ENCODE measurements around the gene TAF7L. TPM values are rescaled to one million over a fixed set of nuclear protein-coding genes. Genes with fewer than 3 reads are reported as not detected.

Gene TAF7L
- polyA plus RNA-seq, 2 of the 4 experiments (the other 2 are of a cell fraction): 0.08 to 0.13 TPM

DNA sequence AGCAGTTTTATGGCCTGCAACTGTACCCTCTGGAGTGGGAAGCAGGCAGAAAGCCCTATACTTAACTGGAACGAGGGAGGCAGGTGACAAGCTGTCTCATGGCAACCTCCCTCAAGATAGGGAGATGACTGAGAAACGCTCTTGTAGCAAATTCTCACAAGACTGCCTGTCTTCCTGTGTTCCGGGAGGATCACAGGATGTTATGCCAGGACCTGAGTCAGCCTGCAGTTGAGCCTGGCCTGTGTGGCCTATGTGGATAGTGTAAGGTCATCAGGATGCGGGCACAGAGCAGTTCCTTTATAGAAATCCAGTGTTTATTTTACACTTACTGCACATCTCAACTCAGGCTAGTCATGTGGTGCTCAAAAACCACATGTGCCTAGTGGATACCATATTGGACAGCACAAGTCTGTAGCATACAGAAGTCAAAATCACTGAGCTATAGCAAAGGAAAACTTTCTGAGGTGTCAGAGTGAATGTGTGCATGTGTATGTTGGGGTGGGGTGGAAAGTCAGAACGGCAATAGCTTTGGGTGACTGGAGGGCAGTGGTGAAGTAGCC is 25.2 kb downstream of the TAF7L start:
- ChIA-PET CTCF (interaction anchor here (1.1 kb wide), 1 partner anchor 13 kb away, joined by 3 read pairs; no protein-coding TSS in a partner anchor), POLR2A (no interaction called here)
- TF ChIP-seq HOXB13 (CRISPR knock-in tag; IDR thresholded peaks at IDR 0.05; ENCODE audit: low read depth) (no peak), MYC (IDR thresholded peaks at IDR 0.05; ENCODE audit: borderline replicate concordance, low read length) (no peak), RFX5 (IDR thresholded peaks at IDR 0.05) (no peak), CEBPB (IDR thresholded peaks at IDR 0.05) (no peak), HOXB5 (CRISPR knock-in tag; IDR thresholded peaks at IDR 0.05) (no peak), SREBF2 (IDR thresholded peaks at IDR 0.05) (no peak), RAD21 (conservative IDR thresholded peaks at IDR 0.05 in 1 of 2, IDR thresholded peaks at IDR 0.05 in 1 of 2) (no peak), BHLHE40 (IDR thresholded peaks at IDR 0.05; ENCODE audit: low read depth, low read length) (no peak), TFCP2L1 (CRISPR knock-in tag; IDR thresholded peaks at IDR 0.05) (no peak), HMGXB4 (CRISPR knock-in tag; IDR thresholded peaks at IDR 0.05; ENCODE audit: borderline replicate concordance) (no peak), RNF2 (IDR thresholded peaks at IDR 0.05; ENCODE audit: borderline replicate concordance, low read depth) (no peak), ZNF302 (CRISPR knock-in tag; IDR thresholded peaks at IDR 0.05) (no peak), JUNB (IDR thresholded peaks at IDR 0.05) (no peak), RCOR1 (IDR thresholded peaks at IDR 0.05; ENCODE audit: low read depth, low read length) (no peak), HOXA7 (CRISPR knock-in tag; IDR thresholded peaks at IDR 0.05) (no peak)
- TF ChIP-seq, protein P1, sequence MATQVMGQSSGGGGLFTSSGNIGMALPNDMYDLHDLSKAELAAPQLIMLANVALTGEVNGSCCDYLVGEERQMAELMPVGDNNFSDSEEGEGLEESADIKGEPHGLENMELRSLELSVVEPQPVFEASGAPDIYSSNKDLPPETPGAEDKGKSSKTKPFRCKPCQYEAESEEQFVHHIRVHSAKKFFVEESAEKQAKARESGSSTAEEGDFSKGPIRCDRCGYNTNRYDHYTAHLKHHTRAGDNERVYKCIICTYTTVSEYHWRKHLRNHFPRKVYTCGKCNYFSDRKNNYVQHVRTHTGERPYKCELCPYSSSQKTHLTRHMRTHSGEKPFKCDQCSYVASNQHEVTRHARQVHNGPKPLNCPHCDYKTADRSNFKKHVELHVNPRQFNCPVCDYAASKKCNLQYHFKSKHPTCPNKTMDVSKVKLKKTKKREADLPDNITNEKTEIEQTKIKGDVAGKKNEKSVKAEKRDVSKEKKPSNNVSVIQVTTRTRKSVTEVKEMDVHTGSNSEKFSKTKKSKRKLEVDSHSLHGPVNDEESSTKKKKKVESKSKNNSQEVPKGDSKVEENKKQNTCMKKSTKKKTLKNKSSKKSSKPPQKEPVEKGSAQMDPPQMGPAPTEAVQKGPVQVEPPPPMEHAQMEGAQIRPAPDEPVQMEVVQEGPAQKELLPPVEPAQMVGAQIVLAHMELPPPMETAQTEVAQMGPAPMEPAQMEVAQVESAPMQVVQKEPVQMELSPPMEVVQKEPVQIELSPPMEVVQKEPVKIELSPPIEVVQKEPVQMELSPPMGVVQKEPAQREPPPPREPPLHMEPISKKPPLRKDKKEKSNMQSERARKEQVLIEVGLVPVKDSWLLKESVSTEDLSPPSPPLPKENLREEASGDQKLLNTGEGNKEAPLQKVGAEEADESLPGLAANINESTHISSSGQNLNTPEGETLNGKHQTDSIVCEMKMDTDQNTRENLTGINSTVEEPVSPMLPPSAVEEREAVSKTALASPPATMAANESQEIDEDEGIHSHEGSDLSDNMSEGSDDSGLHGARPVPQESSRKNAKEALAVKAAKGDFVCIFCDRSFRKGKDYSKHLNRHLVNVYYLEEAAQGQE (IDR thresholded peaks at IDR 0.05): no peak
- TF ChIP-seq, protein P2, sequence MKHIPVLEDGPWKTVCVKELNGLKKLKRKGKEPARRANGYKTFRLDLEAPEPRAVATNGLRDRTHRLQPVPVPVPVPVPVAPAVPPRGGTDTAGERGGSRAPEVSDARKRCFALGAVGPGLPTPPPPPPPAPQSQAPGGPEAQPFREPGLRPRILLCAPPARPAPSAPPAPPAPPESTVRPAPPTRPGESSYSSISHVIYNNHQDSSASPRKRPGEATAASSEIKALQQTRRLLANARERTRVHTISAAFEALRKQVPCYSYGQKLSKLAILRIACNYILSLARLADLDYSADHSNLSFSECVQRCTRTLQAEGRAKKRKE (CRISPR knock-in tag; IDR thresholded peaks at IDR 0.05; ENCODE audit: low read depth): no peak
- no peaks in the 10 kb centered on the region for H3K4me1 ChIP-seq
- H3K4me2 ChIP-seq: no peak overlapping the region
- FAIRE-seq (no peak), ATAC-seq (no peak), DNase-seq (ENCODE audit: low read depth in 1 of 2, low spot score in 1 of 2) (no peak)
- WGBS (ENCODE audit: missing lambda C conversion rate): 69% methylated on average over 5 of the region's 5 CpGs
- H3K27ac ChIP-seq: no peak overlapping the region
- no peaks in the 10 kb centered on the region for H3K9me3 ChIP-seq
- no peak overlapping the region for H3K4me3 ChIP-seq

DNA sequence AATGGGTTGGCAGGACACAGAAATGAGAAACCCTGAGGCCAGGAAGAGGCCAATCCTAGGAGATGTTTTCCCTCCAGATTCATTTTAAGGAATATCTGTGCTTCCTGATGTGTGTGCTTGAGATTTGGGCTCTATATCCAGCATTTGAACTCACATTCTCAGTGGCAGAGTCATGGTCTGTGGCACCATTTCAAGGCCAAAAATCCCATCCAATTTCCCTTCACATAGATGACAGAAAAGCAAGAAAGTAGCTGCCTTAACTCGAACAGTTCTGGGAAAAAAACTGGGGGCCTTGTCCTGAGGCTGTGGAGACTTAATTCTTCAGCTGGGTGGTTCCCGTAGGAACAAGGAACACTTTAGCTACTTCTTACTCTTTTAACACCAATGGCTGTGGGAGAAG is 27.4 kb downstream of the TAF7L start:
- ChIA-PET CTCF (no interaction called here), POLR2A (no interaction called here)
- WGBS (ENCODE audit: missing lambda C conversion rate): 36% methylated on average over 2 of the region's 2 CpGs
- H3K27ac ChIP-seq: no peak overlapping the region
- FAIRE-seq (no peak), ATAC-seq (no peak), DNase-seq (ENCODE audit: low read depth in 1 of 2, low spot score in 1 of 2) (no peak)
- H3K4me1 ChIP-seq: no peaks in the 10 kb centered on the region
- no peaks in the 10 kb centered on the region for H3K9me3 ChIP-seq
- no peak overlapping the region for H3K4me3 ChIP-seq
- H3K4me2 ChIP-seq: no peak overlapping the region
- TF ChIP-seq SMC3 (IDR thresholded peaks at IDR 0.05) (no peak), RARB (CRISPR knock-in tag; IDR thresholded peaks at IDR 0.05) (no peak), FOSL2 (IDR thresholded peaks at IDR 0.05) (no peak), FOSL2 (CRISPR knock-in tag; IDR thresholded peaks at IDR 0.05) (no peak), RCOR1 (IDR thresholded peaks at IDR 0.05; ENCODE audit: low read depth, low read length) (no peak), HDAC2 (IDR thresholded peaks at IDR 0.05) (no peak), EP300 (IDR thresholded peaks at IDR 0.05) (no peak), JUN (IDR thresholded peaks at IDR 0.05) (no peak), CBX8 (IDR thresholded peaks at IDR 0.05) (no peak), KDM5A (IDR thresholded peaks at IDR 0.05) (no peak), HOXB5 (CRISPR knock-in tag; IDR thresholded peaks at IDR 0.05) (no peak), FOXS1 (CRISPR knock-in tag; IDR thresholded peaks at IDR 0.05) (no peak), E2F6 (IDR thresholded peaks at IDR 0.05; ENCODE audit: borderline replicate concordance, low read depth) (no peak), RAD21 (conservative IDR thresholded peaks at IDR 0.05 in 1 of 2, IDR thresholded peaks at IDR 0.05 in 1 of 2) (no peak)
- TF ChIP-seq, protein P3, sequence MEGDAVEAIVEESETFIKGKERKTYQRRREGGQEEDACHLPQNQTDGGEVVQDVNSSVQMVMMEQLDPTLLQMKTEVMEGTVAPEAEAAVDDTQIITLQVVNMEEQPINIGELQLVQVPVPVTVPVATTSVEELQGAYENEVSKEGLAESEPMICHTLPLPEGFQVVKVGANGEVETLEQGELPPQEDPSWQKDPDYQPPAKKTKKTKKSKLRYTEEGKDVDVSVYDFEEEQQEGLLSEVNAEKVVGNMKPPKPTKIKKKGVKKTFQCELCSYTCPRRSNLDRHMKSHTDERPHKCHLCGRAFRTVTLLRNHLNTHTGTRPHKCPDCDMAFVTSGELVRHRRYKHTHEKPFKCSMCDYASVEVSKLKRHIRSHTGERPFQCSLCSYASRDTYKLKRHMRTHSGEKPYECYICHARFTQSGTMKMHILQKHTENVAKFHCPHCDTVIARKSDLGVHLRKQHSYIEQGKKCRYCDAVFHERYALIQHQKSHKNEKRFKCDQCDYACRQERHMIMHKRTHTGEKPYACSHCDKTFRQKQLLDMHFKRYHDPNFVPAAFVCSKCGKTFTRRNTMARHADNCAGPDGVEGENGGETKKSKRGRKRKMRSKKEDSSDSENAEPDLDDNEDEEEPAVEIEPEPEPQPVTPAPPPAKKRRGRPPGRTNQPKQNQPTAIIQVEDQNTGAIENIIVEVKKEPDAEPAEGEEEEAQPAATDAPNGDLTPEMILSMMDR (IDR thresholded peaks at IDR 0.05): no peak
- TF ChIP-seq, protein P4, sequence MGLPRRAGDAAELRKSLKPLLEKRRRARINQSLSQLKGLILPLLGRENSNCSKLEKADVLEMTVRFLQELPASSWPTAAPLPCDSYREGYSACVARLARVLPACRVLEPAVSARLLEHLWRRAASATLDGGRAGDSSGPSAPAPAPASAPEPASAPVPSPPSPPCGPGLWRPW (IDR thresholded peaks at IDR 0.05): no peak
- TF ChIP-seq, protein P5, sequence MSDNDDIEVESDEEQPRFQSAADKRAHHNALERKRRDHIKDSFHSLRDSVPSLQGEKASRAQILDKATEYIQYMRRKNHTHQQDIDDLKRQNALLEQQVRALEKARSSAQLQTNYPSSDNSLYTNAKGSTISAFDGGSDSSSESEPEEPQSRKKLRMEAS (IDR thresholded peaks at IDR 0.05): no peak
